ENCODE data around the gene RXFP2. TPM values are rescaled to one million over a fixed set of nuclear protein-coding genes. Genes with fewer than 3 reads are reported as not detected.

Gene RXFP2
- total RNA-seq, 8 experiments from 2014 or later = 0.19 to 0.24 TPM; not detected in 6

DNA sequence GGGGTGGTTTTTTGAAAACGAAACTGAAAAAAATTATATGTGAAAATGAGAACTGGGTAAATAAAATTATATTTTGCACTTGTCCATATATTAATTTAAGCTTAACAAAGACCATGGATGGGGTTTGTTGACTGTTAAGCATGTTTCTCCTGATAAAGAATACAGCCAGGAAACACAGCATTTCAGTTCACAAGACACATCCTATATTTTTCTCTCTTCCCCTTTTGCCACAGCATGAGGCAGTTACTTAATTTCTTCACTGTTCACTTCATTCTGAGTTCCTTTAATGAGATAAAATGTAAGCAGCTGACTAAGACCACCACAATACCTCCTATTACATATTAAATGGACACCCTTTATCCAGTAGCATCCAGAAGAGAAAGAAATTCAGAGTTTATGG, 64.0 kb downstream of the RXFP2 start:
- in situ Hi-C loops (cut with MboI; ENCODE audit: low pct_unique_long_range_greater_than_20kb in 2 of 9, low sequenced_read_pairs in 9 of 9, unreplicated experiment in 9 of 9) = no loop called here
- ATAC-seq (replicated peaks in 6 of 8) = no peak
- peaks cover 6% of the 10 kb centered on the region in 2 donors for H3K4me1 ChIP-seq (replicated peaks in 1 of 2)
- WGBS, 10 experiments = 20 to 92% (median 75%) methylated on average over 1 of the region's 1 CpG; no CpG with 5 or more reads in 1 of the 10 experiments
- no peak overlapping the region for H3K27ac ChIP-seq
- H3K4me3 ChIP-seq = no peak overlapping the region

DNA sequence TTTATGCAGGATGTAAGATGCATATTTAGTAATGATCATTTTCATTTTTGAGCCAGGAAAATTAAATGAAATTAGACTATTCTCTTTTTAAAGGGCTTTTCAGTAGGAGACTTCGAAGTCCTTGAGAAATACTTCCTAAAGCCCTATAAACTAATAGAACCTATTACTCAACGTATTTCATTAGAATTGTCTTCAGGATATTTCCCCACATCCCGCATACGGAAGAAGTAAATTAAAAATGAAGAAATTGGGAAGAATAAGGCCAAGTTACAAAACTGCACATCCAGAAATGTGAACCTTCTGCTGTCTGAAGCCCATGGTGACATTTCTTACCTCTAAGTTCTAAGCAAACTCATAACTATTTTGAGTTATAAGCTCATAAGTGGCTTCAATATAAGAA, 66.5 kb downstream of the RXFP2 start:
- Histone ChIP-seq H3K4me3 (no peak overlapping the region), H3K4me1 (replicated peaks in 1 of 2) (peaks cover 6% of the 10 kb centered on the region in 2 donors), H3K27ac (no peak overlapping the region)
- ATAC-seq (replicated peaks in 6 of 8) = no peak
- in situ Hi-C loops (cut with MboI; ENCODE audit: low pct_unique_long_range_greater_than_20kb in 2 of 9, low sequenced_read_pairs in 9 of 9, unreplicated experiment in 9 of 9) = no loop called here
- WGBS, 10 experiments = 40 to 100% (median 87%) methylated on average over 2 to 4 of the region's 4 CpGs

DNA sequence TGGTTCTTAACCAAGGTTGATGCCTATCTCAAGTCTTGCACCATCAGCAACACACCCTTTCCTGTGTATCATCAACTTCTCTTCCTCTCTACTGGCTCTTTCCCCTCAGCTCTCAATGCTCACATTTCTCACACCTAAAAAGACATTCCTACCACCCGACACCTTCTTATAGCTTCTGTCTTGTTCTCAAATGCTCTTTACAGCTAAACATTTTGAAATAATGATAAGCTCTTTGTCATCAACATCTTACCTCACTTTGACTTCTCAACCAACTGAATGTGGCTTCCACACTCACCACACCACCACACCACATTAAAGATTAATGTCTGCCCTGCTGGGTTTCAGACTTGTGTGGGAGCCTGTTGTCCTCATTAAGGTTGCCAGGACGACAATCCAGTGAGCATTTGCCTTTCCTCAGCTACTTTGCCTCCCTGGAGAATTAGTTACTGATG, 67.8 kb downstream of the RXFP2 start:
- H3K27ac ChIP-seq = no peak overlapping the region
- in situ Hi-C loops (cut with MboI; ENCODE audit: low pct_unique_long_range_greater_than_20kb in 2 of 9, low sequenced_read_pairs in 9 of 9, unreplicated experiment in 9 of 9) = no loop called here
- 20 to 80% (median 58%) methylated on average over 1 to 2 of the region's 2 CpGs; no CpG with 5 or more reads in 2 of the 10 experiments for WGBS, 10 experiments
- H3K4me3 ChIP-seq = no peak overlapping the region
- ATAC-seq (replicated peaks in 6 of 8) = peak in 2 of 8 experiments; percentile 49 to 79
- peaks cover 6% of the 10 kb centered on the region in 2 donors for H3K4me1 ChIP-seq (replicated peaks in 1 of 2)

DNA sequence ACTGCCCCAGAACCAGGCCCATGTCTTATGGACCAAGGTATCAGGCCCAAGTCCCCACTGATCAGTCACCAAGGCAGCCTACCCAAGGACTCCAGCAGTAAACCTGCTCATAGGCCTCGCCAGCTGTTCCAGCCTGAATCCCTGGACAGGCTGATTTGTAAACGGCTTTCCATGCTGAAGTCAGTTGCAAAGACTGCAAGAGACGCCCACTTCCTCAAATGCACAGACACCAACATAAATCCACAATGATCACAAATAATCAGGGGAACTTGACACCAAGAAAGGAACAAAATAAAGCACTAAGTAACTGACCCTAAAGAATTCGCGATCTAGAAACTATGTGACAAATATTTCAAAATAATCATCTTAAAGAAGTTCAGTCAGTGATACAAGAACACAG, 75.2 kb downstream of the RXFP2 start:
- Histone ChIP-seq H3K4me1 (replicated peaks in 1 of 2) (no peaks in the 10 kb centered on the region), H3K27ac (no peak overlapping the region), H3K4me3 (no peak overlapping the region)
- 61 to 100% (median 94%) methylated on average over 2 to 5 of the region's 5 CpGs for WGBS, 10 experiments
- ATAC-seq (replicated peaks in 6 of 8) = no peak
- in situ Hi-C loops (cut with MboI; ENCODE audit: low pct_unique_long_range_greater_than_20kb in 2 of 9, low sequenced_read_pairs in 9 of 9, unreplicated experiment in 9 of 9) = no loop called here

GRCh38 chr13:31815361-31816144, 76.2 kb downstream of the RXFP2 start:
- in situ Hi-C loops (cut with MboI; ENCODE audit: low pct_unique_long_range_greater_than_20kb in 2 of 9, low sequenced_read_pairs in 9 of 9, unreplicated experiment in 9 of 9) = no loop called here
- no peak overlapping the region for H3K4me3 ChIP-seq
- no peaks in the 10 kb centered on the region for H3K4me1 ChIP-seq (replicated peaks in 1 of 2)
- no peak for ATAC-seq (replicated peaks in 6 of 8)
- WGBS, 10 experiments = 0 to 100% (median 33%) methylated on average over 1 of the region's 1 CpG; no CpG with 5 or more reads in 1 of the 10 experiments
- no peak overlapping the region for H3K27ac ChIP-seq

DNA sequence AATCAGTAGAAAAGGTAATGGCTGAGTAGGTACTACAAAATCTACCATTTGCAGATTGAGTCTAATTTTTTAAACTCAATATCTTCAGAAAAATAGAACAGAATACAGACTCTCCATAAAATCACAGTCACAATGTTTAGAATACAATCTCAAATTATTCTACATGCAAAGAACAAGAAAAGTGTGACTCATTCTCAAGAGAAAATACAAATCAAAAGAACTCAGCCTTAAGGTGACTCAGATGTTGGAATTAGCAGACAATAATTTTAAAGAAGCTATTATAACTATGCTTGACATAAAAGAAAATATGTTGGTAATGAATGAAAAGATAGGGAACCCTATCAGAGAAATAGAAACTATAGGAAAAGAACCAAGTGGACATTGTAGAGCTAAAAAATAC, 78.9 kb downstream of the RXFP2 start:
- Histone ChIP-seq H3K4me3 (no peak overlapping the region), H3K27ac (no peak overlapping the region), H3K4me1 (replicated peaks in 1 of 2) (no peaks in the 10 kb centered on the region)
- in situ Hi-C loops (cut with MboI; ENCODE audit: low pct_unique_long_range_greater_than_20kb in 2 of 9, low sequenced_read_pairs in 9 of 9, unreplicated experiment in 9 of 9) = no loop called here
- peak in 2 of 8 experiments; percentile 25 to 36 for ATAC-seq (replicated peaks in 6 of 8)

DNA sequence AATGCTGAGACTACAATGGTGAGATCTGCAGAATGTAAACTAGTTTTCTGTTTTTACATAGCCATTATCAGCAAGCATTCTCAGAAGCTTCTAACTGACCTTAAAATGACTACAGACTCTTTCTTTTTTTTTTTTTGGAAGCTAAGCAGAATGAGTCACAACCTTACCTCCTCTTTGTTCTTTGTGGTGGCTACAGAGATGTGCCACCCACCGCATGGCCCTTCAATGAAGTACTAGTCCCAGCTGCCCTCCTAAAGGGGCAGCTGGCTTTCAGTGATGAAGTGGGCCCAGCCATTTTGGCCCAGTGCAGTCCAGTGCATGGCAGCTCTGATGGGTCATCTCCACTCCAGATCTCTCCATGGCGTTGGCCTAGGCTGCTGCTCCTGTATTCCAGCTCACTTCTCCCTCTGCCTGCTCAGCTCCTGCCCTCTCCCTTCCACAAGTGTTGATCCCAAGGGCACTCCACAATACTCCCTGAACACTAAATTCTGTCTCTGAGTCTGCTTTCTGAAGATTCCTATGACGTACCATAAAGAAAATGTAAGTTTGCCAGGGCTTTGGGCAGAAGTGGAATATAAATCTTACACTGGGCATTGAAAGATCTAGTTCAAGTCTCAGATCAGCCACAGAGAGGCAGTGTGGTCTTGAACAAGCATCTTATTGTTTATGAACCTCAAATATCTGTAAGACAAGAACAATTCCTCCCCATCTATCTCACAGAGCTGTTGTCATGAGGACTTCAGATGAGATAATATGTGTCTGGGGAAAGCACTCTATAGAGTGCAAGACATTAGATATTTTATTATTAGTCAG, 85.6 kb downstream of the RXFP2 start:
- no peak overlapping the region for H3K4me3 ChIP-seq
- 49 to 100% (median 93%) methylated on average over 1 to 3 of the region's 3 CpGs; no CpG with 5 or more reads in 2 of the 10 experiments for WGBS, 10 experiments
- H3K27ac ChIP-seq = no peak overlapping the region
- peak; percentile 51 to 92 (median 74) for ATAC-seq (replicated peaks in 6 of 8)
- peaks cover 4 to 14% of the 10 kb centered on the region in 2 donors for H3K4me1 ChIP-seq (replicated peaks in 1 of 2)
- in situ Hi-C loops (cut with MboI; ENCODE audit: low pct_unique_long_range_greater_than_20kb in 2 of 9, low sequenced_read_pairs in 9 of 9, unreplicated experiment in 9 of 9) = no loop called here

DNA sequence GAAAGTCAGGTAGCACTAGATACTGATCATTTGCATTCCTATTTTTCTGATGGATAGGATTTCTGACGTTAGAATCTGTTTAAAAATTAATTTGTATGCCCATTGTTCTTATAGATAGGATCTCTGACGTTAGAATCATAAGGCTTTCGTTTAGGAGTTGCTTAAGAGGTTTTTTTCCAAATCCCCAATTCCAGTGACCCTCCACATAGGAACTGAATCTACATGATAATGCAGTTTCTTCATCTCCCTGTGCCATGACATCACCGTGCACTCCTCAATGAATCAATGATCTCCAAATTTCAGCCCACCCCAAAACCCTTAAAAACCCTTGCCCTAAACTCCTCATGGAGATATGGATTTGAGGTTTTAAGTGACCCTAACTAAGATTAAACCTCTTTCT, 87.2 kb downstream of the RXFP2 start:
- ATAC-seq (replicated peaks in 6 of 8) = no peak
- in situ Hi-C loops (cut with MboI; ENCODE audit: low pct_unique_long_range_greater_than_20kb in 2 of 9, low sequenced_read_pairs in 9 of 9, unreplicated experiment in 9 of 9) = no loop called here
- WGBS, 10 experiments = 57 to 100% (median 75%) methylated on average over 1 to 4 of the region's 4 CpGs
- Histone ChIP-seq H3K4me3 (no peak overlapping the region), H3K27ac (no peak overlapping the region), H3K4me1 (replicated peaks in 1 of 2) (peaks cover 4 to 14% of the 10 kb centered on the region in 2 donors)

DNA sequence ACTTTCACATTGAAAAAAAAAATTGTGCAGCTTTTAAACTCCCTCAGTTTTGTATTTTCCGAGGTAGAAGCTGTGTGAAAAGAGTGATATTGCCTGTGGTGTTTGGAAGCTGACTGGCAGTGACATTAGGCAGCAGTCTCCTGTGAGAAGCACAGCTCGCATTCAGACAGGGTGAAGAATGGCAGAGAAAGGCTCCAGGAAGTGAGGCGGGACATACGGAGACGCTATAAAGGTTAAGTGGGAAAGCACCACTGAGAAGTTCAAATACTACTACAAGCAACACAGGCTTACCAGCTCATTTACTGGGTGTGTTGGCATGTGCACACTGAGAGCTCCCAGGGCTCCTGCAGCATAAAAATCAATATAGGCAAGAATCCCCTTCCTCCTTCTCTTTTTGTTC, 88.4 kb downstream of the RXFP2 start:
- Histone ChIP-seq H3K4me1 (replicated peaks in 1 of 2) (peaks cover 4 to 14% of the 10 kb centered on the region in 2 donors), H3K27ac (no peak overlapping the region), H3K4me3 (no peak overlapping the region)
- 20 to 91% (median 53%) methylated on average over 1 to 5 of the region's 5 CpGs for WGBS, 10 experiments
- ATAC-seq (replicated peaks in 6 of 8) = peak in 6 of 8 experiments; percentile 33 to 59 (median 44)
- in situ Hi-C loops (cut with MboI; ENCODE audit: low pct_unique_long_range_greater_than_20kb in 2 of 9, low sequenced_read_pairs in 9 of 9, unreplicated experiment in 9 of 9) = no loop called here

- H3K4me1 ChIP-seq (replicated peaks in 1 of 2) = peaks cover 0 to 3% of the 10 kb centered on the region in 2 donors
- in situ Hi-C loops (cut with MboI; ENCODE audit: low pct_unique_long_range_greater_than_20kb in 2 of 9, low sequenced_read_pairs in 9 of 9, unreplicated experiment in 9 of 9) = no loop called here
- H3K4me3 ChIP-seq = no peak overlapping the region
- no peak overlapping the region for H3K27ac ChIP-seq
- peak in 2 of 8 experiments; percentile 65 to 73 for ATAC-seq (replicated peaks in 6 of 8)
- 40 to 100% (median 86%) methylated on average over 1 of the region's 1 CpG; no CpG with 5 or more reads in 1 of the 10 experiments for WGBS, 10 experiments
Observed at GRCh38 chr13:31835932-31836331, 96.6 kb downstream of the RXFP2 start.

GRCh38 chr13:31843044-31843443, 103.7 kb downstream of the RXFP2 start:
- Histone ChIP-seq H3K27ac (peak overlapping the region in 1 of 2 donors; percentile 66), H3K4me1 (replicated peaks in 1 of 2) (peaks cover 4 to 23% of the 10 kb centered on the region in 2 donors), H3K4me3 (no peak overlapping the region)
- in situ Hi-C loops (cut with MboI; ENCODE audit: low pct_unique_long_range_greater_than_20kb in 2 of 9, low sequenced_read_pairs in 9 of 9, unreplicated experiment in 9 of 9) = no loop called here
- WGBS, 10 experiments = 20 to 100% (median 60%) methylated on average over 1 to 5 of the region's 6 CpGs
- ATAC-seq (replicated peaks in 6 of 8) = peak in 3 of 8 experiments; percentile 1 to 12 (median 5)

- ATAC-seq (replicated peaks in 6 of 8) = peak; percentile 93 to 97 (median 95)
- WGBS, 10 experiments = 0 to 7% (median 0%) methylated on average over 1 to 7 of the region's 74 CpGs; no CpG with 5 or more reads in 2 of the 10 experiments
- in situ Hi-C loops (cut with MboI; ENCODE audit: low pct_unique_long_range_greater_than_20kb in 2 of 9, low sequenced_read_pairs in 9 of 9, unreplicated experiment in 9 of 9) = no loop called here
- H3K4me3 ChIP-seq = peak overlapping the region; percentile 46 to 84 (median 72)
- H3K4me1 ChIP-seq (replicated peaks in 1 of 2) = peaks cover 4 to 20% of the 10 kb centered on the region in 2 donors
- H3K27ac ChIP-seq = peak overlapping the region in 1 of 2 donors; percentile 46
Observed at GRCh38 chr13:31846182-31846938, 107.0 kb downstream of the RXFP2 start.
